ENCODE data around the gene TMED9.

DNA sequence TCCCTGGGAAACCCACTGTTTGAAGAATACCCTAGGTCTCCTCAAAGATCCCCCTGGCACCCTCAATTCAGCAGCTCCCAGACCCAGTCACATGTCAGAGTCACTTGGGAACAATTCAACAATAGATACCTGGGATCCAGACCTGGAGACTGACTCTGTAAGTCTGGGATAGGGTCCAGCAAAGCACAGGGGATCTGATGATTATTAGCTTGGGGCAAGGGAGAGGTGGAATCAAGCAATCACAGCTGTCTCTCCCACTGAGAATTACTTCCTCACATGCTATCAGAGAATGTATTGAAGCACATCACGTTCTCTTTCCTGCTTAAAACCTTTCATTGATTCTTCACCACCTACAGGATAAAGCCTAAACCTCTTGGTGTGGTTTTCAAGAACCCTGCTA is 43.5 kb upstream of the TMED9 start:
- TF ChIP-seq CTCF (optimal IDR thresholded peaks at IDR 0.05 in 1 of 3, IDR thresholded peaks at IDR 0.05 in 1 of 3, conservative IDR thresholded peaks at IDR 0.05 in 1 of 3; ENCODE audit: extremely low read depth in 1 of 3, insufficient read depth in 2 of 3, low read length in 3 of 3) (no peak), EZH2 (IDR thresholded peaks at IDR 0.05; ENCODE audit: low read length) (no peak)
